Measurements from ENCODE around the gene CD36. TPM values are rescaled to one million over a fixed set of nuclear protein-coding genes. Genes with fewer than 3 reads are reported as not detected.

The CD36 gene
- total and polyA plus RNA-seq, 2 donors (not counting 3 experiments of a cell fraction or from before 2014, with no cell fraction given), result 0.58 to 0.87 TPM

DNA sequence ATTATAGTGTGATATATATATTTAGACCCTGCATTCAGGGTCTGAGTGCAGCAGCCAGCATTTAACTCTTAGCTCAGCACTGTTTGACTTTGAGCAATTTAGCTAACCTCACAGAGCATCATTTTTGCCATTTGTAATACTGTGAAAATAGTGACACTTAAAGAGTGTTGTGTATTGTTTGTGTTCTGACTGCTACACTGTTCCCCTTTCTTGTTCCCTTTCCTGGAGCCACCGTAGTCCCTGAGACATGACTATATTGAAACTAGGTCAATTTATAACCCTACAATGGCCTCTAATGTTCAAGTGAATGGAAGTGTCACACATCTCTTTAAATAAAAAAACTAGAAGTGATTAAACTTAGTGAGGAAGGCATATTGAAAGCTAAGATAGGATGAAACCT is 20.3 kb upstream of the CD36 start:
- no peak overlapping the region for H2AFZ ChIP-seq (ENCODE audit: low read depth, low read length)
- dilution Hi-C loops (cut with MboI; ENCODE audit: extremely low pct_ligation_motif_present, low sequenced_read_pairs), result no loop called here

GRCh38 chr7:80619741-80620140 is 18.7 kb upstream of the CD36 start:
- DNase-seq (ENCODE audit: low read depth, low spot score) (no peak), FAIRE-seq (no peak)
- CTCF ChIA-PET, result interaction anchor here (0.8 to 1.3 kb wide), 2 partner anchors 10 to 13 kb away, joined by 3 to 4 read pairs; no protein-coding TSS in a partner anchor
- intact Hi-C loops (cut with micrococcal nuclease), result no loop called here
- no TSS peak for BruUV-seq (replicated peaks)
- H2AFZ ChIP-seq (ENCODE audit: low read depth, low read length), result no peak overlapping the region
- POLR2A ChIA-PET, result no interaction called here
- no peak overlapping the region for H3K9ac ChIP-seq (replicated peaks; ENCODE audit: extremely low read depth, insufficient read depth, low read length)
- no peaks in the 10 kb centered on the region for H3K36me3 ChIP-seq (ENCODE audit: control insufficient read depth in 2 of 2, extremely low read depth in 1 of 2, insufficient read depth in 2 of 2, low read length in 2 of 2)
- no peaks in the 10 kb centered on the region for H3K9me1 ChIP-seq (replicated peaks; ENCODE audit: control insufficient read depth, extremely low read depth, insufficient read depth, low read length)
- H3K4me3 ChIP-seq (replicated peaks in 1 of 3; ENCODE audit: insufficient read depth in 1 of 3, low read depth in 1 of 3, low read length in 3 of 3), result no peak overlapping the region
- no peaks in the 10 kb centered on the region for H4K20me1 ChIP-seq (replicated peaks; ENCODE audit: control insufficient read depth, extremely low read depth, insufficient read depth, low read length)
- peaks cover 4% of the 10 kb centered on the region for H3K4me1 ChIP-seq (ENCODE audit: control insufficient read depth, extremely low read depth, insufficient read depth, low read length)
- no peak overlapping the region for H3K27ac ChIP-seq (ENCODE audit: insufficient read depth, low read depth, low read length)
- dilution Hi-C loops (cut with MboI; ENCODE audit: extremely low pct_ligation_motif_present, low sequenced_read_pairs), result no loop called here
- TF ChIP-seq, protein P1, sequence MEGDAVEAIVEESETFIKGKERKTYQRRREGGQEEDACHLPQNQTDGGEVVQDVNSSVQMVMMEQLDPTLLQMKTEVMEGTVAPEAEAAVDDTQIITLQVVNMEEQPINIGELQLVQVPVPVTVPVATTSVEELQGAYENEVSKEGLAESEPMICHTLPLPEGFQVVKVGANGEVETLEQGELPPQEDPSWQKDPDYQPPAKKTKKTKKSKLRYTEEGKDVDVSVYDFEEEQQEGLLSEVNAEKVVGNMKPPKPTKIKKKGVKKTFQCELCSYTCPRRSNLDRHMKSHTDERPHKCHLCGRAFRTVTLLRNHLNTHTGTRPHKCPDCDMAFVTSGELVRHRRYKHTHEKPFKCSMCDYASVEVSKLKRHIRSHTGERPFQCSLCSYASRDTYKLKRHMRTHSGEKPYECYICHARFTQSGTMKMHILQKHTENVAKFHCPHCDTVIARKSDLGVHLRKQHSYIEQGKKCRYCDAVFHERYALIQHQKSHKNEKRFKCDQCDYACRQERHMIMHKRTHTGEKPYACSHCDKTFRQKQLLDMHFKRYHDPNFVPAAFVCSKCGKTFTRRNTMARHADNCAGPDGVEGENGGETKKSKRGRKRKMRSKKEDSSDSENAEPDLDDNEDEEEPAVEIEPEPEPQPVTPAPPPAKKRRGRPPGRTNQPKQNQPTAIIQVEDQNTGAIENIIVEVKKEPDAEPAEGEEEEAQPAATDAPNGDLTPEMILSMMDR (IDR thresholded peaks at IDR 0.05; ENCODE audit: extremely low read depth in 1 of 2, insufficient read depth in 1 of 2, low read depth in 1 of 2, low read length in 2 of 2), result no peak
- TF ChIP-seq JUN (IDR thresholded peaks at IDR 0.05; ENCODE audit: borderline replicate concordance, insufficient read depth, insufficient read length, low read depth), result no peak
- TF ChIP-seq FOS (IDR thresholded peaks at IDR 0.05; ENCODE audit: borderline replicate concordance, insufficient read depth, low read length), result no peak
- TF ChIP-seq GATA2 (IDR thresholded peaks at IDR 0.05; ENCODE audit: insufficient read depth, insufficient read length, low read depth, low read length), result no peak
- TF ChIP-seq POLR2AphosphoS5 (IDR thresholded peaks at IDR 0.05; ENCODE audit: insufficient read depth, low read depth, low read length), result no peak
- no peak for TF ChIP-seq EZH2 (IDR thresholded peaks at IDR 0.05; ENCODE audit: borderline replicate concordance, low read depth, low read length, severe bottlenecking)
- no peak for TF ChIP-seq POLR2A (IDR thresholded peaks at IDR 0.05; ENCODE audit: low read depth, low read length)
- TF ChIP-seq MAX (IDR thresholded peaks at IDR 0.05; ENCODE audit: insufficient read depth, insufficient read length), result no peak
- TF ChIP-seq MYC (IDR thresholded peaks at IDR 0.05; ENCODE audit: low read depth, low read length), result no peak
- no peaks in the 10 kb centered on the region for H3K9me3 ChIP-seq (replicated peaks; ENCODE audit: control insufficient read depth, insufficient read depth, low read length)
- no peaks in the 10 kb centered on the region for H3K27me3 ChIP-seq (ENCODE audit: control insufficient read depth in 2 of 2, insufficient read depth in 2 of 2, low read length in 2 of 2)
- H3K79me2 ChIP-seq (ENCODE audit: control insufficient read depth, insufficient read depth, low read length), result no peaks in the 10 kb centered on the region
- no peak overlapping the region for H3K4me2 ChIP-seq (ENCODE audit: insufficient read depth, low read length)

More for the DNA sequence above, 20.3 kb upstream of the CD36 start:
- Histone ChIP-seq H3K4me3 (replicated peaks in 1 of 3; ENCODE audit: insufficient read depth in 1 of 3, low read depth in 1 of 3, low read length in 3 of 3) (no peak overlapping the region), H3K79me2 (ENCODE audit: control insufficient read depth, insufficient read depth, low read length) (no peaks in the 10 kb centered on the region), H3K4me2 (ENCODE audit: insufficient read depth, low read length) (no peak overlapping the region), H3K36me3 (ENCODE audit: control insufficient read depth in 2 of 2, extremely low read depth in 1 of 2, insufficient read depth in 2 of 2, low read length in 2 of 2) (no peaks in the 10 kb centered on the region), H3K4me1 (ENCODE audit: control insufficient read depth, extremely low read depth, insufficient read depth, low read length) (peaks cover 4% of the 10 kb centered on the region), H3K9ac (replicated peaks; ENCODE audit: extremely low read depth, insufficient read depth, low read length) (no peak overlapping the region), H3K27me3 (ENCODE audit: control insufficient read depth in 2 of 2, insufficient read depth in 2 of 2, low read length in 2 of 2) (no peaks in the 10 kb centered on the region), H3K9me1 (replicated peaks; ENCODE audit: control insufficient read depth, extremely low read depth, insufficient read depth, low read length) (no peaks in the 10 kb centered on the region), H3K9me3 (replicated peaks; ENCODE audit: control insufficient read depth, insufficient read depth, low read length) (no peaks in the 10 kb centered on the region), H4K20me1 (replicated peaks; ENCODE audit: control insufficient read depth, extremely low read depth, insufficient read depth, low read length) (no peaks in the 10 kb centered on the region), H3K27ac (ENCODE audit: insufficient read depth, low read depth, low read length) (no peak overlapping the region)
- FAIRE-seq (no peak), DNase-seq (ENCODE audit: low read depth, low spot score) (no peak)
- intact Hi-C loops (cut with micrococcal nuclease), result no loop called here
- CTCF ChIA-PET, result interaction anchor here (1.0 to 1.3 kb wide), 3 partner anchors 10 to 41 kb away, joined by 3 to 4 read pairs (median 3); no protein-coding TSS in a partner anchor
- TF ChIP-seq JUN (IDR thresholded peaks at IDR 0.05; ENCODE audit: borderline replicate concordance, insufficient read depth, insufficient read length, low read depth) (no peak), GATA2 (IDR thresholded peaks at IDR 0.05; ENCODE audit: insufficient read depth, insufficient read length, low read depth, low read length) (no peak), POLR2AphosphoS5 (IDR thresholded peaks at IDR 0.05; ENCODE audit: insufficient read depth, low read depth, low read length) (no peak), MYC (IDR thresholded peaks at IDR 0.05; ENCODE audit: low read depth, low read length) (no peak), FOS (IDR thresholded peaks at IDR 0.05; ENCODE audit: borderline replicate concordance, insufficient read depth, low read length) (no peak)
- TF ChIP-seq, protein P1 (IDR thresholded peaks at IDR 0.05; ENCODE audit: extremely low read depth in 1 of 2, insufficient read depth in 1 of 2, low read depth in 1 of 2, low read length in 2 of 2), result no peak
- POLR2A ChIA-PET, result no interaction called here
- no TSS peak for BruUV-seq (replicated peaks)
